RPMI8226 (cell line): ENCODE results near the gene PSMD13.

ENCODE experiments used
- DNase-seq: peaks from one replicate; pipeline ENCODE4 v3.0.0-alpha.2; 2015

Gene PSMD13

GRCh38 chr11:290621-291231 lies 54.0 kb downstream of the PSMD13 start:
- no peak for DNase-seq

DNA sequence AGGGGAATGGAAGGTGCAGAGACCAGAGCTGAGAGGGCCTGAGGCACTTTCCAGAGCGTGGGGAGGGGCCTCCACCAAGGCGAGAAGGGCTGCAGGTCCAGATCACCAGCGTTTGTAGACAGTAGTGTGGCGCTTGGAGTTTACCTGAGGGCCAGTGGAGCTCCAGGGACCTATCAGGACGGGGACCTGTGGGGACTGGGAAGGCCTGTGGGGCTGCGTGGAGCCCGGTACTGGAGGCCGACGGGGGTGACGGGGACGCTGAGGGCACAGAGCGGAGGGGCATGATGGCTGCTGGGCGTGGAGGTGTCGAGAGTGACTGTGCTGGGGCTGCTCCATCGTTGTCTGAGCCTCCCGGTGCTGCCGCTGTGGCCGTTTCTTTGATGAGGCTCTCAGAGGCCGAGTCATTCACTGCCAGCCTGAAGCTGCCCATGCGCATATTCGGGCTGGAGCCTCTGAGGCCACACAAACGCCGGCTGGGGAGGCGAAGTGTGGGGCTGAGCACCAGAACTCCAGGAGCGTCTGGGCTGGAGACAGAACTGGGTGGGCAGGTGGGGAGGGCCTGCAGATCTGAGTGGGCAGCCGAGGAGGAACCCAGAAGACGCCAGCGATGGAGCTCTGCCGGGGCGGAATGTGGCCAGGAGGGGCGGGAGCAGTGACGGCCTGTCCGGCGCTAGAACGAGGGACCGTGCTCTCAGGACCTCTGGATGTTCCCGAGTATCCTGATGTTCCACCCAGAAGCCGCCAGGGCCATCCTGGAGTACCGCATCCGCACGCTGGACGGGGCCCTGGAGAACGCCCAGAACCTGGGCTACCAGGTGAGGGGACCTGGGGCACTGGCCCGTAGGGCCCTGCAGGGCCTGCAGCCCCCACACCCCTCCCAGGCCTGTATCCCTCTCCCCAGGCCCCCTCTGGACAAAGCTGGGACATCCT lies 54.8 kb downstream of the PSMD13 start:
- no peak for DNase-seq

DNA sequence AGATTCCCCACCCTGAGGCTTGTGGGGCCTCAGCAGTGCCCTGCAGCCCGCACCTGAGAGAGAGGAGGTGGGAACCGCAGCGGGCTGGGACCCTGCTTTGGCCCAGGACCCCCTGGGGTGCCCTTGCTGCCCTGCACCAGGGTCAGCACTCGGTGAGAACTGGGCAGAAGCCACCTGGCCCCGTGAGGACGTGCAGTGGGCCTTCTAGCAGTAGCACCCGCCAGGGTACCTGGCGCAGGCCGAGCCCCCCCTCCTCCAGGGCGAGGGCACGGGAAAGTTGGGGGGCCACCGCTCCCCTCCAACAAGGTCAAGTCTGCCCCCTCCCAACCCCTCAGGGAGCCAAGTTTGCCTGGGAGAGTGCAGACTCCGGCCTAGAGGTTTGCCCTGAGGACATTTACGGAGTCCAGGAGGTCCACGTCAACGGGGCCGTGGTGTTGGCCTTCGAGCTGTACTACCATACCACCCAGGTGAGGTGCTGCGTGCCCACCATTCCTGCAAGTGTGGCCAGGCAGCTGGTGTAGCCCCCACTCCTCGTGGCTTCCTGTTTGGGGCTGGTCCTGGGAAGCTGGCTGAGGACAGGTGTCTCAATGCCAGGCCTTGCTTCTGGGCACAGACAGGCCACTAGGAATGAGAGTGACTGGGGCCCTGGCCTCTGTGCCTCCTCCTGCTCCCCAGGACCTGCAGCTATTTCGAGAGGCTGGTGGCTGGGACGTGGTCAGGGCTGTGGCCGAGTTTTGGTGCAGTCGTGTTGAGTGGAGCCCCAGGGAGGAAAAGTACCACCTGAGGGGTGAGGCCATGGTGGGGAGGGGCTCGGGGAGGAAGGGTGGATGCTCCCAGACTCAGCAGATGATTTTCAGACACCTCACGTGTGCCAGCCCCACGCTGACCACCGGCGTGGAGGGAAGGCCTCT lies 55.7 kb downstream of the PSMD13 start:
- no peak for DNase-seq

GRCh38 chr11:293271-293851 lies 56.6 kb downstream of the PSMD13 start:
- DNase-seq = no peak

- no peak for DNase-seq
These were observed 57.3 kb downstream of the PSMD13 start for GRCh38 chr11:293852-294661.

GRCh38 chr11:294780-295179 lies 58.0 kb downstream of the PSMD13 start:
- DNase-seq = no peak

- DNase-seq = no peak
These were observed 58.8 kb downstream of the PSMD13 start for GRCh38 chr11:295351-296170.

DNA sequence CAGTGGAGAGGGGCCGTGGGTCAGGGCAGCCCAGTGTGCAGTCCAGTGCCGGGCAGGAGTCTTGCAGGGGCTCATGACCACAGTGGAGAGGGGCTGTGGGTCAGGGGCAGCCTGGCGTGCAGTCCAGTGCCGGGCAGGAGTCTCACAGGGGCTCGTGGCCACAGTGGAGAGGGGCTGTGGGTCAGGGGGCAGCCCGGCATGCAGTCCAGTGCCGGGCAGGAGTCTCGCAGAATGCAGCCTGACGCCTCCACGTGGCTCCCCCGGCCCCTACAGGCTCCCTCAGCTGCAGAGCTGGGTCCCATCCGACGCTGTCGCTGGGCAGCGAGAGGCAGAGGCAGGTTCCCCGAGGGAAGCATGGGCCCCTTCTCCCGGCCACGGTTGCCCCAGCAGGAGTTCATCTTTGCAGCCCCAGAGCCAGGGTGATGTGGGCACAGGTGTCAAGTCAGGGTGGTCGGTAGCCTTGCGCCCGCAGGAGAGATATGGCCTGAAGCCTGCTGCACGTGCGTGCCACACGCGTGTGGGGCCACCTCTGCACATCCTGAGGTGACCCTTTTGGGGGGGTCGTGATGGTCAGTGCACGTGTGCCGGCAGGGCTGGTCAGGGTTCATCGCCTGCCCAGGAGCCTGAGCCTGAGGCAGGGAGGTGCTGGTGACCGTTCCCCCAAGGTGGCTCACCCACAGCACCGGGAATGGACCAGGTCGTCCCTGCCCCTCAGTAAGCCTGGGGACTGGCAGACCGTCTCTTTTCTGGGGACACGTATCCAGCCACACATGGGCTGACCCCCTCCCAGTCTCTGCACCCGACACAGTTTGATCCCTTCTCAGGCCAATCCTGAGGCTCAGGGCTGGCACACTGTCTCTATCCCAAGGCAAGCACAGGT lies 59.6 kb downstream of the PSMD13 start:
- no peak for DNase-seq

DNA sequence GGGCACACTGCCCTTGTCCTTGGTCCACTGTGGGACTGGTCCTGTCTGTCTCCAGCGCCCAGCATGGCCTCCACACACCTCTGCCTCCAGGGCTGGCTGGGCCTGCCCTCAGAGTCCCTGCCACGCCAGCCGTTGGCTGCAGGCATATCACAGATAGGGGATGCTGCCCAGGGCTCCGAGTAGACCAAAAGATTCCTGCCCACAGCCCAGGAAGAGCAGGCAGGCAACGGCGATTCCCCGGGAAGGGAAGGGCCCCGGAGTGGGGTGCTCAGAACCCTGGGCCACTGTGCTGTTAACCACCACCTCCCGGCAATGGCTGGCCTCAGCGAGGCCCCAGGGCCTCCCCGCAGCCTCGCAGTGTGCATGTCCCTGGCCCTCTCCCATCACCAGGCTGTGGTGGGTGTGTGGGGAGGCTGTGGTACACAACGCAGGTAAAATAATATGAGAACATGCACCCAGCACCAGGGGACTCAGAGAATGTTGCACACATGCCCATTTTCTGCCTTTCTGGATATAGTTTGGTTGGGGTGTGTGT lies 60.3 kb downstream of the PSMD13 start:
- DNase-seq = no peak

GRCh38 chr11:297586-298405 lies 61.0 kb downstream of the PSMD13 start:
- DNase-seq = no peak

DNA sequence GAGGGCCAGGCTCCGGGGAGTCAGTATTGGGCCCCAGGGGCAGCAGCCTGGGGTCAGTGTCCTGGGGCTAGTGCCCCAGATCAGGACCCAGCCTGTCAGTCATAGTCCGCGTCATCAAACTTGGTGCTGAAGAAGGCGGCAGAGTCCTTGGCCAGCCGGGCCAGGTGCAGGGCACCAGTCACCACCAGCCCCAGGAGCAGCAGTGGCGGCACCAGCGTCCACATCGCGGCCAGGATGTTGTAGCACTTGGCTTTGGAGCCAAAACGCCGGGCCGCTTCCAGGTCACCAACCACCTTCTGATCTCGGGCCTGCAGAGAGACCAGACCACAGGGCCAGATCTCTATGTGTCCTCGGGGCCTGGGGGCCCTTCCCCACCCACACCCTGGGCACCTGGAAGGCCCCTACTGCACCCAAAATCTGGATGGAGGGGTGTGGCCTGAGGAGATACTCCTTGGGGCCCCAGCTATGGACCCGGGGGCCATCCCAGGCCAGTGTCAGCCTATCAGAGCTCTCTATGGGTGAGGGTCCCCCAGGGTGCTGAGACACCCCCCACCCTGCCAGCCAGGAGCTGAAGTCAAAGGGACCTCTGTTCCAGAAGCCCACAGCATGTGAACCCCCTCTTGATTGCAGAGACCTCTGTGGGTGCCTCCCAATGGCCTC lies 61.8 kb downstream of the PSMD13 start:
- no peak for DNase-seq

DNA sequence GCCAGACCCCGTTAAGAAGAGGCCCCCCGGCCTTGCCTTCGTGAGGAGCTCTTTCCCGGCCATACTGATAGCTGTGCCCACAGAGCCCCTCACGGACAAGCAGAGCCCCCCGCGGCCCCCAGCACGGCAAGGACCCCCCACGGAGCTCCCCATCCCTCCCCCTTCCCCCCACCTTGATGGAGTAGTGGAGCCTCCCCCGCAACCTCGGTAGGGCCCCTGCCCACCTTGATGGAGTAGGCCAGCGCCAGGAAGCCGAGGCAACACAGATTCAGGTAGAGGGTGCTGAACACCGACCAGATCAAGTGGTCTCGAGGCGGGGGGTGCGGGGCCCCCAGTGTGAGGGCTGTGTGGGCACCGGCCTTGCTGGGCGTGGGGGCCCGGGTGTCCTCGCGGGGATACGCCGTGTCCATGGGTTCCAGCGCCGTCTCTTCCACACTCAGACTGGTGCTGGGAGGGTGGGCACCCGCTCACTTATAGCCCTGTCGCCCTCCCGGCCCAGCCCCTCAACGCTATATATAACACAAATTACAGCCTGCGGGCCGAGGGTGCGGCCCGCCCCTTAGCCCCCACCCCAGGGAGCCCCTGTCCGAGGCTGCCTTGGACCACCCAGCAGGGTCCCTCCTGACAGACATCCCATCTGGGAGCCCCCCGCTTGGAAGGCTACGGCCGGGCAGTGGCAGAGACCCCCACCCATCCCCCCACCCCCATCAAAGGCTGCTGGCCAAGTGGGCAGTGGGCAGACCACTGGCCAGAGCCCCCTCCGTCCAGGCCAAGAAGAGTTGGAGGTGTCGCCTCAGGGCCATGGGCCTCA lies 62.5 kb downstream of the PSMD13 start, which contains the start of gene IFITM5:
TSS of gene IFITM5 (minus strand) at position 446 of the 811 bp plus-strand sequence. CDS start at position 410, 36 bp downstream.
- DNase-seq = no peak

DNA sequence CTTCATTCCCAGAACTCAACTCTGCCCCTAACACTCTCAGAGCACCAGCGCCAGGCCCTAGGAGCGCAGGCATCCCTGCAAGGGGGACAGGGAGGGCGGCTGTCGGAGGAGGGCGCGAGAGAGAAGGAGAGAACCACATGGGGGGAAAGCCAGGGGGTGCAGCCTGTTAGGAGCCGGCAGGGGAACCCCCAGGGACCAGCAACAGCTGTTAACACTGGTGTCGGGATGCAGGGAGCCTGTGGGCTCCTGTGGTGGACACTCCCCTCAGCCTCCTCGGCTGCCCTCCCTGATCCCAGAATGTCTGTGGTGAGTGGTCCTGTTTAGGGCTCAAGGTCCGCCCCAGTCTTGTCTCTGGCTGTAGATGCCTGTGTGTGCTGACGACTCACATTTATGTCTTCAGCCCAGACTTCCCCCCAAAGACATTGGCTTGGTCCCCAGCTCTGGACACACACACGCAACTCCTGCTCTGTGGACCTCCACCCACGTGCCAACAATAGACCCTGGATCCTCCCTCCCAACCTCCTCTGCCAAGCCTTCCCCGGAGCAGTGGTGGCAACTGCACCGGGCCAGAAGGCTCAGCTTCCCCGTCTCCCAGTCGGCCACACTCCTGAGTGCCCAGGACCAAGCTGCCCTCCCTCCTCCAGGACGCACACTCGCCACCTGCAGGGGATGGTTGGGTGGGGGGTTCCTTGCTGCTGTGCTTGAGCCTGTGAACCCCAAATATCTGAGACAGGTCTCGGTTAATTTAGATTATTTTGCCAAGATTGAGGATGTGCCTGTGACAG lies 63.4 kb downstream of the PSMD13 start:
- no peak for DNase-seq
